PC-9 (cell line): ENCODE measurements around the gene PTPRC. TPM values are rescaled to one million over a fixed set of nuclear protein-coding genes. Genes with fewer than 3 reads are reported as not detected.

Experiments
- BruUV-seq: library from RNA; stranded (reverse); fragments of 400-500 nt; replicated peaks from 2 replicates; lab custom pipeline; 2021; lab: Mats Ljungman, UMichigan
- CTCF ChIA-PET: fragments of 300-600 bp; sonication (Branson Sonifier 250); formaldehyde crosslinking; loops from one replicate; lab custom pipeline; 2022; ENCODE audit warnings: antibody characterized with exemption; lab: Charles Lee
- POLR2A ChIA-PET: fragments of 300-600 bp; sonication (Branson Sonifier 250); formaldehyde crosslinking; loops from one replicate; lab custom pipeline; 2022; ENCODE audit warnings: antibody characterized with exemption; ENCODE audit not compliant: unreplicated experiment; lab: Charles Lee
- DNase-seq, 2 experiments: peaks; one replicate each; pipeline versions ENCODE4 v3.0.0 to v3.0.0-alpha.2; 2015 to 2022; ENCODE audit warnings: mixed read lengths in 1 of 2
- H2AFZ ChIP-seq: fragments of 200-600 bp; sonication (generic); 2 replicates; pipeline ENCODE4 v1.8.1; 2017; ENCODE audit warnings: antibody characterized with exemption
- H3F3A ChIP-seq: fragments of 200-600 bp; sonication (generic); 2 replicates; pipeline ENCODE4 v1.8.1; 2017; ENCODE audit warnings: antibody characterized with exemption, mild to moderate bottlenecking, low read depth; ENCODE audit not compliant: insufficient read depth
- H3K27ac ChIP-seq: fragments of 200-600 bp; sonication (generic); 2 replicates; pipeline ENCODE4 v1.6.1; 2016; ENCODE audit warnings: mixed run types
- H3K27me3 ChIP-seq: fragments of 200-600 bp; sonication (generic); 2 replicates; pipeline ENCODE4 v1.6.1; 2016; ENCODE audit warnings: low read depth, mixed run types; ENCODE audit not compliant: insufficient read depth
- H3K36me3 ChIP-seq: fragments of 200-600 bp; sonication (generic); 2 replicates; pipeline ENCODE4 v1.6.1; 2016; ENCODE audit warnings: low read depth, mixed run types
- H3K4me1 ChIP-seq: fragments of 200-600 bp; sonication (generic); replicated peaks from 2 replicates; pipeline ENCODE4 v1.6.1; 2016; ENCODE audit warnings: mixed run types; ENCODE audit not compliant: insufficient read depth
- H3K4me2 ChIP-seq: fragments of 200-600 bp; sonication (generic); 2 replicates; pipeline ENCODE4 v1.6.1; 2017; ENCODE audit warnings: mixed run types
- H3K4me3 ChIP-seq: fragments of 200-600 bp; sonication (generic); 2 replicates; pipeline ENCODE4 v1.6.1; 2016; ENCODE audit warnings: mixed run types
- H3K79me2 ChIP-seq: fragments of 200-600 bp; sonication (generic); 2 replicates; pipeline ENCODE4 v1.6.1; 2017; ENCODE audit warnings: low read depth, mixed run types
- H3K9me2 ChIP-seq: fragments of 200-600 bp; sonication (generic); 2 replicates; pipeline ENCODE4 v1.8.1; 2017; ENCODE audit warnings: mild to moderate bottlenecking; ENCODE audit not compliant: insufficient read depth
- H3K9me3 ChIP-seq: fragments of 200-600 bp; sonication (generic); 2 replicates; pipeline ENCODE4 v1.8.1; 2016; ENCODE audit warnings: low read depth; ENCODE audit not compliant: insufficient read depth
- H4K20me1 ChIP-seq: fragments of 200-600 bp; sonication (generic); 2 replicates; pipeline ENCODE4 v1.8.1; 2017; ENCODE audit not compliant: insufficient read depth
- EZH2 ChIP-seq: fragments of 200-600 bp; sonication (generic); IDR thresholded peaks from 2 replicates; pipeline ENCODE4 v1.8.0; 2017; ENCODE audit warnings: antibody characterized with exemption, low read depth
- intact Hi-C: fragments of 100-400 bp; cut with micrococcal nuclease; formaldehyde crosslinking; loops from one replicate; pipeline ENCODE4 v1.10.0; 2022; ENCODE audit not compliant: unreplicated experiment
- total RNA-seq: library from RNA; stranded (reverse); gene quantifications from 2 replicates; pipeline ENCODE4 v1.2.3, GENCODE V29; 2021
- TF ChIP-seq, protein P1 (sequence below): fragments of 200-600 bp; sonication (generic); conservative IDR thresholded peaks from 2 replicates; pipeline ENCODE4 v1.6.1; 2017; ENCODE audit warnings: mixed run types, antibody characterized with exemption, mild to moderate bottlenecking, moderate library complexity

PTPRC gene
- total RNA-seq, 1 experiment from 2014 or later = 0.79 TPM

DNA sequence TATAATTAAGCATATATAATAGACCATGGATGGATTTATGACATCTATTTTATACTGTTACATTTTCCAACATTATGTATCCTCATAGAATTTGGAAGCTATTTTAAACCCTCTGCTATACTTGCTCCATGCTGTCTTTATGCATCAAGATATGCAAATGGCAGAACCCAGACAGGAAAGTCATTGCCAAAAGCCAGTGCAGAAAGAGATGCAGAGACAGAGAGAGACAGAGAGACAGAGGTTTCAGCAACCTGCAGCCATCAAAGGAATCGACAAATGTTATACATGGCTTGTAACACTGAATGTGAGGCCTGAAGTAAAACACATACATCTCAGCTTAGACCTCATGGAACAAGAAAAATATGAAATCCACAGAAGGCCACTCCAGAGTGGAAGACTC, 7.5 kb upstream of the PTPRC start:
- no peak overlapping the region for H3K27ac ChIP-seq
- no peaks in the 10 kb centered on the region for H3K79me2 ChIP-seq
- no peak overlapping the region for H3K4me2 ChIP-seq
- intact Hi-C loops = no loop called here
- H4K20me1 ChIP-seq = no peaks in the 10 kb centered on the region
- no peak overlapping the region for H3K4me3 ChIP-seq
- POLR2A ChIA-PET = interaction anchor here (1.1 kb wide), 1 partner anchor 43 kb away, joined by 7 read pairs; no protein-coding TSS in a partner anchor
- TF ChIP-seq, protein P1, sequence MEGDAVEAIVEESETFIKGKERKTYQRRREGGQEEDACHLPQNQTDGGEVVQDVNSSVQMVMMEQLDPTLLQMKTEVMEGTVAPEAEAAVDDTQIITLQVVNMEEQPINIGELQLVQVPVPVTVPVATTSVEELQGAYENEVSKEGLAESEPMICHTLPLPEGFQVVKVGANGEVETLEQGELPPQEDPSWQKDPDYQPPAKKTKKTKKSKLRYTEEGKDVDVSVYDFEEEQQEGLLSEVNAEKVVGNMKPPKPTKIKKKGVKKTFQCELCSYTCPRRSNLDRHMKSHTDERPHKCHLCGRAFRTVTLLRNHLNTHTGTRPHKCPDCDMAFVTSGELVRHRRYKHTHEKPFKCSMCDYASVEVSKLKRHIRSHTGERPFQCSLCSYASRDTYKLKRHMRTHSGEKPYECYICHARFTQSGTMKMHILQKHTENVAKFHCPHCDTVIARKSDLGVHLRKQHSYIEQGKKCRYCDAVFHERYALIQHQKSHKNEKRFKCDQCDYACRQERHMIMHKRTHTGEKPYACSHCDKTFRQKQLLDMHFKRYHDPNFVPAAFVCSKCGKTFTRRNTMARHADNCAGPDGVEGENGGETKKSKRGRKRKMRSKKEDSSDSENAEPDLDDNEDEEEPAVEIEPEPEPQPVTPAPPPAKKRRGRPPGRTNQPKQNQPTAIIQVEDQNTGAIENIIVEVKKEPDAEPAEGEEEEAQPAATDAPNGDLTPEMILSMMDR = no peak
- TF ChIP-seq EZH2 = no peak
- DNase-seq = no peak
- no peaks in the 10 kb centered on the region for H3K9me3 ChIP-seq
- no peaks in the 10 kb centered on the region for H3K36me3 ChIP-seq
- CTCF ChIA-PET = interaction anchor here (0.6 kb wide), 1 partner anchor 178 kb away, joined by 4 read pairs; no protein-coding TSS in a partner anchor
- no peaks in the 10 kb centered on the region for H3F3A ChIP-seq
- no peaks in the 10 kb centered on the region for H3K9me2 ChIP-seq
- no peaks in the 10 kb centered on the region for H3K4me1 ChIP-seq
- BruUV-seq = no TSS peak
- no peak overlapping the region for H2AFZ ChIP-seq
- no peaks in the 10 kb centered on the region for H3K27me3 ChIP-seq

GRCh38 chr1:198632007-198632406, 6.8 kb upstream of the PTPRC start:
- H3F3A ChIP-seq = no peaks in the 10 kb centered on the region
- no peaks in the 10 kb centered on the region for H4K20me1 ChIP-seq
- TF ChIP-seq EZH2 = no peak
- TF ChIP-seq, protein P1 = no peak
- no peak overlapping the region for H3K4me2 ChIP-seq
- CTCF ChIA-PET = no interaction called here
- H2AFZ ChIP-seq = no peak overlapping the region
- intact Hi-C loops = no loop called here
- no peaks in the 10 kb centered on the region for H3K9me2 ChIP-seq
- H3K36me3 ChIP-seq = no peaks in the 10 kb centered on the region
- no peak overlapping the region for H3K27ac ChIP-seq
- no peaks in the 10 kb centered on the region for H3K4me1 ChIP-seq
- no peak for DNase-seq
- POLR2A ChIA-PET = no interaction called here
- H3K79me2 ChIP-seq = no peaks in the 10 kb centered on the region
- no peak overlapping the region for H3K4me3 ChIP-seq
- no peaks in the 10 kb centered on the region for H3K9me3 ChIP-seq
- H3K27me3 ChIP-seq = no peaks in the 10 kb centered on the region
- BruUV-seq = no TSS peak

DNA sequence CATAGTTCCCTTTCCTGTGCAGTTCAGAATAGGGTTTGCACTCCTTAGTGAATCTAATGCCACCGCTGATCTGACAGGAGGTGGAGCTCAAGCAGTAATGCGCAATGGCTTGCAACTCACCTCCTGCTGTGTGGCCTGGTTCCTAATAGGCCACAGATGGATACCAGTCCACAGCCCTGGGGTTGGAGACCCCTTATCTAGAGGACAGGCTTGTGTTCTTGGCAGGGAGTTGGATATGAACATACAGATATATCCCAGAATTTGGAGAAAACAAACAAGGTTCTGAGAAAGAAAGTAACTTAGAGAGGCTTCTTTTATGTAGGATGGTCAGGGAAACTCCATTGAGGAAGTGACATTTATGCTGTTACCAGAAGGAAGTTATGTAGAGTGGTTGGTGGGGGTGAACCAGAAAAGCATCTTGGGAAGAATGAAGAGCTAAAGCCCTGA, 5.1 kb upstream of the PTPRC start:
- ChIA-PET POLR2A (no interaction called here), CTCF (no interaction called here)
- Histone ChIP-seq H3K36me3 (no peaks in the 10 kb centered on the region), H3K9me3 (no peaks in the 10 kb centered on the region), H3K27me3 (no peaks in the 10 kb centered on the region), H3F3A (no peaks in the 10 kb centered on the region), H3K4me2 (no peak overlapping the region), H2AFZ (no peak overlapping the region; the same call in 1 of the 2 replicates), H3K79me2 (no peaks in the 10 kb centered on the region), H4K20me1 (no peaks in the 10 kb centered on the region), H3K9me2 (no peaks in the 10 kb centered on the region), H3K4me1 (no peaks in the 10 kb centered on the region), H3K4me3 (no peak overlapping the region), H3K27ac (no peak overlapping the region)
- intact Hi-C loops = no loop called here
- no peak for TF ChIP-seq EZH2
- TF ChIP-seq, protein P1 = no peak
- no peak for DNase-seq
- BruUV-seq = no TSS peak
